Right ventricle myocardium inferior (tissue), 1 donor: ENCODE data around the gene TBCD. TPM values are rescaled to one million over a fixed set of nuclear protein-coding genes. Genes with fewer than 3 reads are reported as not detected.

Experiments
- ATAC-seq: fragments of 200-7000 bp; cut with Tn5 transposase; one replicate; pipeline ENCODE4 v1.9.1; 2020; ENCODE audit warnings: mild to moderate bottlenecking, moderate library complexity
- DNase-seq: peaks from one replicate; pipeline ENCODE4 v3.0.0; 2021; ENCODE audit errors: missing footprints
- intact Hi-C: fragments of 100-400 bp; cut with DNase I; formaldehyde crosslinking; loops from one replicate; pipeline ENCODE4 v1.11.0; 2022
- total RNA-seq: library from RNA; stranded (reverse); fragmentation: NEBNext Ultra II Directional; extraction: Animal tissue kit (Norgen Biotek cat#: 25700); gene quantifications from one replicate; pipeline ENCODE4 v1.2.1, GENCODE V29; 2021
- donor health status: DM: no; HTN: yes; CAD: no; lungs with severe emphysema.

Gene TBCD
- total RNA-seq, 1 donor from 2014 or later = 43.4 TPM

- peak; percentile 60 for DNase-seq
- intact Hi-C loops = no loop called here
Measured at GRCh38 chr17:82858376-82859126, 106.7 kb downstream of the TBCD start.

DNA sequence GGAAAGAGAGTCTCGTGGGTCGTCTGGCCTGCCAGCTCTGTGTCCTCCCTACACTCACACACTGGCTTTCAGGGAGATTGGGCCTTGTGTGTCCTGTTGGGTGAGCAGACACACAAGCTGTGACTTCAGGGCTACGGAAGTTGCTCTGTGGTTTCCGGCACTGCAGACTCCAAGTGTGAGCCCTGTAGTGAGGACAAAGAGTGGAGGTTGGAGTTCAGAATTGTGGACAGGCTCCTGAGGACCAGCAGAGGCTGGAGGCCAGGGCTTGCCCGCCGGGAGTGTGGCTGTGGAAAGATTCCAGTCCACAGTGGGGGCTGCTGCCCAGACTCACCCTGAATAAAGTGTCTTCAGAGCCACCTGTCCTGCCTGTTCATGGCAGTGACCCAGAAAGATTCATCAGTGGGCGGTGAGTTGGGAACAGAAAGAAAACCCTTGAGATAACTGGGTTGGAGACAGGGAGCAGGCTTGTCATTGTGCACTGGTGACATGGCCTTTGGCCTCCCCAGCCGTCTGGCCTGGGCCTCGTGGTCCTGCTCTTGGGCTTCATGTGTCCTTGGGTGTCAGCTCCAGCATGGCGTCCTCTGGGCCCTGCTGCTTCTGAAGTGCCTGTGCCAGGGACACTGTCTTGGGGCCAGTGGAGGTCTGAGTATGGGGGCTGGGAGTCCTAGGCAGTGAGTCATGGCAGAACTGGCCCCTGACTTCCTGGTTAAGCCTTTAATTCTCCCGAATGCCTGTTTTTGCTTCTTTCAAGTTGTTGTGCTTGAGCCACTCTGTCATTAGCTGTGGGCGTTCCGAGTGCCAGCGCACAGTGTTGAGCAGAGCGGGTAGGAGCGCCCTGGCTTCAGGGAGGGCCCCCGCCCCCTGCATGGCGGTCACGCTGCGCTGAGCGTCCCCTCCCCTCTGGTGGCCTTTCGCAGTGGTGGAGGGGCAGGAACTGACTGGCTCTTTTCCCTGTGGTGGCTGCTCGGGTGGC, 107.9 kb downstream of the TBCD start:
- intact Hi-C loops = no loop called here
- DNase-seq (peak; percentile 77), ATAC-seq (peak; percentile 46)

More at GRCh38 chr17:82858376-82859126, 106.7 kb downstream of the TBCD start:
- no peak for ATAC-seq

GRCh38 chr17:82860606-82861392, 108.9 kb downstream of the TBCD start:
- DNase-seq (no peak), ATAC-seq (no peak)
- intact Hi-C loops = no loop called here

- no peak for ATAC-seq
- intact Hi-C loops = no loop called here
- DNase-seq = no peak
Measured at GRCh38 chr17:82861393-82861775, 109.5 kb downstream of the TBCD start.

DNA sequence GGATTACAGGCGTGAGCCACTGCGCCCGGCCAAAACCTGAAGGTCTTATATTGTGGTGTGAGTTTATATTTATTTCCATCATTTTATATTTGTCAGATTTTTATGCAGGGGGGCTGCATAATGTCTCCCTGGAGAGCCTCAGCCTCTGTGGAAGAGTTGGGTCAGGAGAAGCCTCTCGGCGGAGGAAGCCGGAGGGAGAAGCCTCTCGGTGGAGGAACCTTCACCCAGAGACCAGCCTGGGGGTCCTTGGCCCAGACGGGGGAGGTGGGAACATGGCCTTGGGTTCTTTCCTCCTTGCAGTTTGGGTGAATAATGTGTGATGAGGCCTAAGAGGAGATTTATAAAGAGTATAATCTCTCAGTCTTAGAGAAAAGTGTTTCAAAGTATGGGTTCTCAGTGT, 110.3 kb downstream of the TBCD start:
- ATAC-seq = no peak
- intact Hi-C loops = no loop called here
- DNase-seq = no peak

GRCh38 chr17:82862737-82863382, 111.0 kb downstream of the TBCD start:
- ATAC-seq (no peak), DNase-seq (peak; percentile 57)
- intact Hi-C loops = no loop called here

DNA sequence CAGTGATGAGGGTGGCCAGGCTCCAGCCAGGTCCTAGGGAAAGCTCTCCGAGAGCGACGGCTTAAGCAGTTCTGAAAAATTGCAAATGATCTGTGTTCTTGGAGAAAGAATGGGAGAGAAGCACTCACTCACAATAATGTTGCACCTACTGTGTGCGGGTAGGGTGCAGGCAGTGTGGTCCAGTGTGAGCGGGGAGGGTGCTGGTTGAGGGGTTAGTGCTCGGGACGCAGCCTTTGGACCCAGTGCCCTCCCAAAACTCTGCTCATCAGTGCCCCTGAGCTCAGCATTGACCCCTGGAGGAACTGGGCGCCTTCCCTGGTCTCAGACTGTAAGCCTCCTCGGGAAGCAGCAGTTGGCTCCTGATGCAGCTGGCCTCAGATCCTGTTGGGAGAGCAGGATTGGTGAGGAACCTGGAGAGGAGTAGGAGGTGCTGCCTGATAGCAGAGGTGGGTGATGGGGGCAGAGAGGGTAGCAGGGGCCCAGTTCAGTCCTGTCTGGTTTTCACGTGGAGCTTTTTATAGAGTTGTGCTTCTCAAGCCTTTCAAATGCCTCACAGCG, 111.6 kb downstream of the TBCD start:
- intact Hi-C loops = no loop called here
- no peak for DNase-seq
- ATAC-seq = no peak

GRCh38 chr17:82863941-82864712, 112.3 kb downstream of the TBCD start:
- intact Hi-C loops = no loop called here
- DNase-seq = peak; percentile 66
- no peak for ATAC-seq

DNA sequence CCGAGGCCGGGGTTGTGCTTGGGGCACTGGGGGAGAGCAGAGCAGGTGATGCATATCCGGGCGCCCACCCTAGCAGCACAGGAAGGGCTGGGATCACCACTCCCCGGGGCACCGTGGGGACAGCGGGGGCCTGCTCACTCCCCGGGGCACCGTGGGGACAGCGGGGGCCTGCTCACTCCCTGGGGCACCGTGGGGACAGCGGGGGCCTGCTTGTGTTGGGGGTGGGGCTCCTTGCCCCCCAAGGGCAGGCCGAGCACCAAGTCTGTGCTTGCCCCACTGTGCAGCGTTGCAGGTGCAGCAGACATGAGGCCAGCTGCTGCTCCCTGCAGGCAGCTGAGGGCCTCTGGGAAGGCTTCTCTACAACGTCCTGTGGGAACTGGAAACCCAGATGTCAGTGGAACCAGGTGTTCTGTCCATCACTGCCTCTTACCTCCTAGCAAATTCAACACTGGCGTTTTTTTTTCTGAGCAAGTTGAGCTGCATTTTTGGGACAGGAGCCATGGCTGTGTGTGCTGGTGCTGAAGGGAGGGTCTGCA, 112.9 kb downstream of the TBCD start:
- ATAC-seq (no peak), DNase-seq (peak; percentile 56)
- intact Hi-C loops = no loop called here

GRCh38 chr17:82865274-82865673, 113.4 kb downstream of the TBCD start:
- DNase-seq (no peak), ATAC-seq (no peak)
- intact Hi-C loops = no loop called here

GRCh38 chr17:82865774-82866395, 114.0 kb downstream of the TBCD start:
- DNase-seq (no peak), ATAC-seq (no peak)
- intact Hi-C loops = no loop called here

DNA sequence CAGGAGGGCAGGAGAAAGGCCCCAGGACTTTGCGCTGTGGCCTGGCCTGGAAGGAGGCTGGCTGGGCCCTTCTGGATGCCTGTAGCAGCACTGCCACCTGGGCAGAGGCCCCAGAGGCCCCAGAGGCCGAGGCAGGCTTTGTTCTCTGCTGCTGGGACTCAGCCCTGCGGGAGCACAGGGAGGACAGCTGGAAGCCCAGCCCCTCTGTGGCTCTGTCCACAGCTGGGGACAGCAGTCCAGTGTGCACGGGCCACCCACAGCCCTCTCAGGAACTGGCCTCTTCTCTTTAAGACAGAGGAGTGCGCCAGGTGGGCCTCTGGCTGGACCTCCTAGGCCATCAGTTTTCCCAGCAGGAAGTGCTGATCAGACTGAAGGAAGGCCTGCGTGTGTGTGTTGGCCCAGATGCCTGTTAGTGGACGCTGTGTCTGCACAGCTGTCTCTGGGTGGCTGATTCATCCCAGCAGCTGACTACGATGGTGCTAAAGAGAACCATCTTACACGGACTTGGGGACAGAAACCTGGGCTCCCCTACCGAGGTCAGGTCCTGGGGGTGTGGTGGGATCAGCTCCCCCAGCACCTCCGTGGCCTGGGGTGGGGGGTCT, 114.8 kb downstream of the TBCD start:
- peak; percentile 58 for ATAC-seq

GRCh38 chr17:82867763-82868325, 116.0 kb downstream of the TBCD start:
- DNase-seq (no peak), ATAC-seq (no peak)
- intact Hi-C loops = no loop called here

More for the DNA sequence above, 114.8 kb downstream of the TBCD start:
- intact Hi-C loops = no loop called here
- DNase-seq = peak; percentile 63

- DNase-seq = no peak
- ATAC-seq = no peak
- intact Hi-C loops = no loop called here
Measured at GRCh38 chr17:82868715-82869131, 116.9 kb downstream of the TBCD start.

- intact Hi-C loops = no loop called here
- ATAC-seq = no peak
- DNase-seq = no peak
Measured at GRCh38 chr17:82869536-82869935, 117.7 kb downstream of the TBCD start.

DNA sequence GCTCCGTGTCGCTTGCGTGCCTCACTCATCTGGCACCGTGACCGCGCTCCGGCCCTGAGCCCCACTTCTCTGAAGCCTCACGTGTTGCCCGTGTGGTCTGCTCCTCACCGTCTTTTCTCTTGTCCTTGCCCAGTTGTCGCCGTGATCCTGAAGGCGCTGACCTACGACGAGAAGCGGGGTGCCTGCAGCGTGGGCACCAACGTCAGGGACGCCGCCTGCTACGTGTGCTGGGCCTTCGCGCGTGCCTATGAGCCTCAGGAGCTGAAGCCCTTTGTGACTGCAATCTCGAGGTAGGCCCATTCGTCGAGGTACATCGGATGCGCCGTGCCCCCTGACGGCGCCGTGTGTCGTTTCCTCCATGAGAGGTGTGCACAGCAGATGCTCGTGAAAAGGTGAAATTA, 118.2 kb downstream of the TBCD start:
- DNase-seq (no peak), ATAC-seq (no peak)
- intact Hi-C loops = no loop called here
